K562 (cell line): Measurements from ENCODE around the gene GDF15. TPM values are rescaled to one million over a fixed set of nuclear protein-coding genes. Genes with fewer than 3 reads are reported as not detected.

ENCODE experiments used
- ASH1L ChIP-seq: fragments of 450-650 bp; IDR thresholded peaks from 2 replicates; pipeline ENCODE4 v1.6.1; 2018; ENCODE audit warnings: borderline replicate concordance, mild to moderate bottlenecking, low read depth; ENCODE audit not compliant: partially characterized antibody
- GTF2E2 ChIP-seq: fragments of 200-800 bp; sonication (Bioruptor generic); IDR thresholded peaks from 2 replicates; pipeline ENCODE4 v1.6.1; 2016; ENCODE audit warnings: missing genetic modification characterization, missing compliant biosample characterization
- KDM1A ChIP-seq, 2 experiments: fragments of 450-650 bp; IDR thresholded peaks; 2 replicates each; pipeline ENCODE4 v1.6.1; 2016; ENCODE audit warnings: mild to moderate bottlenecking in 2 of 2
- NKRF ChIP-seq: fragments of 450-650 bp; IDR thresholded peaks from 2 replicates; pipeline ENCODE4 v1.6.1; 2016; ENCODE audit warnings: borderline replicate concordance
- RBM17 ChIP-seq: fragments of 200-400 bp; formaldehyde crosslinking; IDR thresholded peaks from 2 replicates; pipeline ENCODE4 v1.6.1; 2017; ENCODE audit warnings: low read depth, mild to moderate bottlenecking, low read length, borderline replicate concordance
- THAP7 ChIP-seq: fragments of 250-450 bp; sonication (Bioruptor Pico); IDR thresholded peaks from 2 replicates; pipeline ENCODE4 v1.5.0; 2021
- ZBTB12 ChIP-seq: fragments of 250-450 bp; sonication (Bioruptor Pico); IDR thresholded peaks from 2 replicates; pipeline ENCODE4 v1.4.0; 2020
- ZNF121 ChIP-seq: sonication (generic); formaldehyde crosslinking; conservative IDR thresholded peaks from 2 replicates; pipeline ENCODE4 v1.8.0; 2022; ENCODE audit warnings: missing genetic modification reagents
- polyA plus RNA-seq, 8 experiments: library from polyadenylated mRNA; depleted of rRNA in 4 of 8; stranded (reverse) in 5 of 8; unstranded in 3 of 8; fragments of >200 nt; fragmentation: Nextera tagmentation in 2 of 8; fragmentation: Illumina TruSeq in 1 of 8; extraction: Ambion mirVana in 2 of 8; extraction: Trizol in 1 of 8; gene quantifications; 2 replicates each; pipeline versions ENCODE4 v1.2.1 to v1.2.3, GENCODE V29; 2011 to 2014; ENCODE audit warnings: inconsistent platforms in 1 of 8, missing spikeins in 1 of 8
- total RNA-seq, 7 experiments: library from RNA; depleted of rRNA in 6 of 7; stranded (reverse); fragments of >200 nt in 6 of 7; fragmentation: Illumina TruSeq in 2 of 7; extraction: Trizol in 2 of 7; gene quantifications; 2 replicates each; pipeline versions ENCODE4 v1.2.1 to v1.2.3, GENCODE V29; 2011 to 2021; ENCODE audit warnings: low replicate concordance in 1 of 7

The GDF15 gene
- total and polyA plus RNA-seq, 9 of the 15 experiments (the other 6 are each of a cell fraction or from before 2014, with no cell fraction given): 2.3 to 82.4 (median 12.5) TPM

- TF ChIP-seq RBM17 (no peak), NKRF (no peak), THAP7 (CRISPR knock-in tag) (no peak), ASH1L (no peak), ZNF121 (CRISPR knock-in tag) (peak; percentile 64), KDM1A (IDR thresholded peaks at IDR 0.05) (peak; percentile 30 to 83; a peak in 3 of 4 replicates), GTF2E2 (tag) (no peak), ZBTB12 (no peak)
- TF ChIP-seq, all 486 proteins: peak for 16
Observed at GRCh38 chr19:18388960-18389725, 3.2 kb downstream of the GDF15 start (continued).
